BJ (cell line): ENCODE measurements around the gene EPHA3. TPM values are rescaled to one million over a fixed set of nuclear protein-coding genes. Genes with fewer than 3 reads are reported as not detected.

Experiments
- CTCF ChIA-PET: fragments of 350-600 bp; formaldehyde crosslinking; extraction: SDS; loops from one replicate; lab custom pipeline; 2021; ENCODE audit warnings: antibody characterized with exemption, inconsistent platforms; lab: Yijun Ruan, JAX
- POLR2A ChIA-PET: fragments of 300-600 bp; sonication (Branson Sonifier 250); formaldehyde crosslinking; extraction: SDS; loops from one replicate; lab custom pipeline; 2021; ENCODE audit warnings: antibody characterized with exemption; lab: Charles Lee
- DNase-seq: peaks from one replicate; pipeline ENCODE4 v3.0.0-alpha.2; 2011; ENCODE audit warnings: low read depth
- H3K27me3 ChIP-seq: 2 replicates; pipeline ENCODE4 v1.6.0; 2011; ENCODE audit warnings: low read length; ENCODE audit not compliant: control insufficient read depth, insufficient read depth
- H3K36me3 ChIP-seq: 2 replicates; pipeline ENCODE4 v1.5.1; 2011; ENCODE audit warnings: low read length; ENCODE audit not compliant: control insufficient read depth, insufficient read depth
- H3K4me3 ChIP-seq: 2 replicates; pipeline ENCODE4 v1.5.1; 2011; ENCODE audit warnings: low read depth, mild to moderate bottlenecking, control low read depth, low read length
- polyA plus RNA-seq: library from polyadenylated mRNA; depleted of rRNA; stranded (reverse); fragments of >200 nt; gene quantifications from 2 replicates; pipeline ENCODE4 v1.2.3, GENCODE V29; 2011
- TF ChIP-seq, protein P1 (sequence below): IDR thresholded peaks from 2 replicates; pipeline ENCODE4 v1.5.1; 2011; ENCODE audit warnings: low read depth, mild to moderate bottlenecking, control low read depth, inconsistent platforms, low read length, moderate library complexity; ENCODE audit not compliant: insufficient read depth

Gene EPHA3
- polyA plus RNA-seq, 1 experiment: 0.12 TPM

DNA sequence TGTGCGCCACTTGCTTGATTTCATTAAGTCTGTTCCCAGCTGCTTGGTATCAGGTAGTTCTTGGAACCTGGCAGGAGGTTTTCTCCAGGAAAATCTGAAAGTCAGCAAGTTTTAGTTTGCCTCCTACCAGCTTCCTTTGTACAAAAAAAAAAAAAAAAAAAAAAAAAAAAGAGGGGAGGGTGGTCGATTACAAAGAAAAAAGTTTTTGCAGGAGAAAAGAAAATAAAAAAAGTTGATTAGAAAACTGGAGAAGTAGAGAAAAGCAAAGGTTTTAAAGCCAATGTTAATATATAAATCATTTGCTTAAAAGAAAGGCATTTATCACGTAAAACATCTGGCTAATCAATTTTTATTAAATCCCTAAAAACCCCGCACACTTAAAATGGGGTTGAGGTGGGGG is 5.9 kb downstream of the EPHA3 start:
- ChIA-PET CTCF (interaction anchor here (0.7 kb wide), 1 partner anchor 894 kb away, joined by 3 read pairs; no protein-coding TSS in a partner anchor), POLR2A (no interaction called here)
- TF ChIP-seq, protein P1, sequence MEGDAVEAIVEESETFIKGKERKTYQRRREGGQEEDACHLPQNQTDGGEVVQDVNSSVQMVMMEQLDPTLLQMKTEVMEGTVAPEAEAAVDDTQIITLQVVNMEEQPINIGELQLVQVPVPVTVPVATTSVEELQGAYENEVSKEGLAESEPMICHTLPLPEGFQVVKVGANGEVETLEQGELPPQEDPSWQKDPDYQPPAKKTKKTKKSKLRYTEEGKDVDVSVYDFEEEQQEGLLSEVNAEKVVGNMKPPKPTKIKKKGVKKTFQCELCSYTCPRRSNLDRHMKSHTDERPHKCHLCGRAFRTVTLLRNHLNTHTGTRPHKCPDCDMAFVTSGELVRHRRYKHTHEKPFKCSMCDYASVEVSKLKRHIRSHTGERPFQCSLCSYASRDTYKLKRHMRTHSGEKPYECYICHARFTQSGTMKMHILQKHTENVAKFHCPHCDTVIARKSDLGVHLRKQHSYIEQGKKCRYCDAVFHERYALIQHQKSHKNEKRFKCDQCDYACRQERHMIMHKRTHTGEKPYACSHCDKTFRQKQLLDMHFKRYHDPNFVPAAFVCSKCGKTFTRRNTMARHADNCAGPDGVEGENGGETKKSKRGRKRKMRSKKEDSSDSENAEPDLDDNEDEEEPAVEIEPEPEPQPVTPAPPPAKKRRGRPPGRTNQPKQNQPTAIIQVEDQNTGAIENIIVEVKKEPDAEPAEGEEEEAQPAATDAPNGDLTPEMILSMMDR: no peak
- no peak for DNase-seq
- H3K36me3 ChIP-seq: no peaks in the 10 kb centered on the region
- no peaks in the 10 kb centered on the region for H3K27me3 ChIP-seq
- no peak overlapping the region for H3K4me3 ChIP-seq

DNA sequence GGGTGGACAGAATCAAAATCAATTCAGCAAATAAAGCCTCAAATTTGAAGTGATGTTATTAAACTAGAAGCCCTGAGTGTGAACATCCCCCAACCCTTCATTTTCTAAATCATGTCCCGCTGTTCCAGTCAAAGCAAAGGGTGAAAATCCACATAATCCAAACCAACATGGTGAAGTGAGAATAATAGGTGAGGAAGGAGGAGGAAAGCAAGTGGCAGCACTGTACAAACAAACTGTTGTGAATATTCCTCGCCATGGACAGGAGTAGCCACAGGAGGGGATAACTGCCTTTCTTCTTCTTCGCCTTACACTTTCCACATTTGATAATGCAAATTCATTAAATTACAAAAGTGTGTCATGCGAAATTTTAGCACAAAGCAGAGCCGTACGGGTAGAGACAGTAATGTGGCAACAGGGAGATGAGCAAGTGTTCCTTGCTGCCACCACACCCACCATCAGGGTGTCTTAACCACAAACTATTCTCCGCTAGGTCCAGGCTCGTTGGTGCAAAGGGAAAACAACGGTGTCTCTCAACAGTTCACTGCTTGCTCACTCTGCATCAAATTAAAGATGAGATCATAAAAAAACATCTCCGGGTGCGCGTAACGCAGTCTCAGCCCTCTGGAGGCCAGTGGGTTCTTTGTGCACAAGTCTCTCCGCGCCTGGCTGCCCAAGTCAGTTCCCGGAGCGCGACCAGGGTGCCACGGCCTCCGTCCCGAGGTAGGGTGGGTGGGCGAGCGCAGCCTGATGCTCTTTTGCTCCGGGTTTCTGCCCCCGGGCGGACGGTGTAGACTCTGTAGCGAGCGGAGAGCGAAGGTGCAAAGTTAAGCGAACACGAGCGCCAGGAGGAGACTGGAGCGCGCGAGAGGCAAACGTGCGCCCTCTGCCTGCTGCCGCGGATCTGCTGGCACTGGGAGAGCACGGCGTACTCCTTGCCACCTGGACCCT is 6.7 kb downstream of the EPHA3 start:
- no peaks in the 10 kb centered on the region for H3K36me3 ChIP-seq
- peak overlapping the region; percentile 41 for H3K4me3 ChIP-seq
- CTCF ChIA-PET: interaction anchor here (2.6 kb wide), 1 partner anchor 895 kb away, joined by 8 read pairs; no protein-coding TSS in a partner anchor
- DNase-seq: no peak
- TF ChIP-seq, protein P1: peak; percentile 85
- POLR2A ChIA-PET: no interaction called here
- H3K27me3 ChIP-seq: no peaks in the 10 kb centered on the region

DNA sequence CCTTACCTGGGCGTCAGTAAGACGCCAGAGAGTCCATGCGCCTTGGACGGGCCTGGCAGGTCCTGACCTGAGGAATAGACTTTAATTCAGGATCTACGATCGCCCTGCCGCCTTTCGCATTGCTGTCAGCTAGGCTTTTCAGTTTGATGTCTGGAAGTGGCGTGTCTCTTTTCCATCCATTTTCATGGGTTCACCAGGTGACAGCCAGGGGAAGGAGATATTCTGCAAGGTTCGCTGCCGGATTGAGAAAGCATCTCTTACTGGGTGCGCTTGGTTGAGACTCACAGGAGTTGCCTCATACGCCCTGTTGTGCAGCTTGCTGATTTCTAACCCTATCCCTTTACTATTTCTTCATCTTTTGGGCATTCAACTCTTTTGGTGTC is 7.4 kb downstream of the EPHA3 start:
- TF ChIP-seq, protein P1: no peak
- ChIA-PET CTCF (interaction anchor here (2.6 kb wide), 1 partner anchor 896 kb away, joined by 8 read pairs; no protein-coding TSS in a partner anchor), POLR2A (no interaction called here)
- DNase-seq: no peak
- Histone ChIP-seq H3K27me3 (no peaks in the 10 kb centered on the region), H3K4me3 (no peak overlapping the region), H3K36me3 (no peaks in the 10 kb centered on the region)

DNA sequence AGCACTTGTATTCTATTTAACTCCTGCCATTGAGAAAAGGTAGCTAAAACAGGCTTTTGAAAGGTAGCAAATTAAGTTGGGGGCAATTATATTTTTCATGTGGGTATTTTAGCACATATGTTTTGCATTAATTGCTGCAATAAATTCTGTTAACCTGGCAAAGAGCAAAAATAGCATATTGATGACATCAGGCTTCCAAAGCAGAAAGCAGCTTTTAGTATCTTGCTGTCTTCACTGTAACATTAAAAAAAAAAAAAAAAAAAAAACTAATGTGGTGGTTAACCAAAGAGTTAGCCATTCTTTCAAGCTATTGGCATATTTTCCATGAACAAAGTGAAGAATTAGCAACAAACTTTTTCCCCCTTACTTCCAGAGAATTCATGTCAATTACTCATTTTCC is 9.1 kb downstream of the EPHA3 start:
- TF ChIP-seq, protein P1: no peak
- no peak overlapping the region for H3K4me3 ChIP-seq
- ChIA-PET CTCF (interaction anchor here (0.8 to 2.6 kb wide), 2 partner anchors 897 to 912 kb away, joined by 4 to 8 read pairs; no protein-coding TSS in a partner anchor), POLR2A (no interaction called here)
- H3K36me3 ChIP-seq: no peaks in the 10 kb centered on the region
- peak; percentile 31 for DNase-seq
- H3K27me3 ChIP-seq: no peaks in the 10 kb centered on the region

DNA sequence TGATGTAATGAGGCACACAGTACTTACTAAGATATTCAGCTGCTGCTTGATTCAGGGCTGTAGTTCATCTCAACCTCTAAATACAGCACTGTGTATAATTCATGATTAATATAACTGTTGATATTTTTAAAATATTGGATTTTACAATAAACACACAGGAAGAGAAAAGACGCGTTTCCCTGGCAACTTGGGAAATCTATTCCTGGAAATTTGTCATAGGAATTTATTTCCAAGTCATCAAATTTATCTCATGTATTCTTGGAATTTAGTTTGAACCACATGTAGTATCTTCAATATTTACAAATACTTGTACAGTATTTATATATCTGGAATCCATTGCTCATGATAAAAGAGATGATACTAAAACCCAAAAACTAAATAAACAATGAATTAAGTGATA is 30.6 kb downstream of the EPHA3 start:
- Histone ChIP-seq H3K36me3 (no peaks in the 10 kb centered on the region), H3K4me3 (no peak overlapping the region), H3K27me3 (no peaks in the 10 kb centered on the region)
- ChIA-PET POLR2A (no interaction called here), CTCF (no interaction called here)
- TF ChIP-seq, protein P1: no peak
- no peak for DNase-seq
